ENCODE data around the gene MATN3. TPM values are rescaled to one million over a fixed set of nuclear protein-coding genes. Genes with fewer than 3 reads are reported as not detected.
"Not testable (repeated sequence)": the region's sequence is repeated elsewhere in the genome, so short reads cannot be mapped to it uniquely, and the experiment has no call there.

MATN3 gene, protein sequence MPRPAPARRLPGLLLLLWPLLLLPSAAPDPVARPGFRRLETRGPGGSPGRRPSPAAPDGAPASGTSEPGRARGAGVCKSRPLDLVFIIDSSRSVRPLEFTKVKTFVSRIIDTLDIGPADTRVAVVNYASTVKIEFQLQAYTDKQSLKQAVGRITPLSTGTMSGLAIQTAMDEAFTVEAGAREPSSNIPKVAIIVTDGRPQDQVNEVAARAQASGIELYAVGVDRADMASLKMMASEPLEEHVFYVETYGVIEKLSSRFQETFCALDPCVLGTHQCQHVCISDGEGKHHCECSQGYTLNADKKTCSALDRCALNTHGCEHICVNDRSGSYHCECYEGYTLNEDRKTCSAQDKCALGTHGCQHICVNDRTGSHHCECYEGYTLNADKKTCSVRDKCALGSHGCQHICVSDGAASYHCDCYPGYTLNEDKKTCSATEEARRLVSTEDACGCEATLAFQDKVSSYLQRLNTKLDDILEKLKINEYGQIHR
- total RNA-seq = 1.2 TPM
- long read RNA-seq, partial matches to known transcripts = 1 of 2 reads
- long read RNA-seq, other reads (novel, unspliced or antisense) = 0 of 2 reads

DNA sequence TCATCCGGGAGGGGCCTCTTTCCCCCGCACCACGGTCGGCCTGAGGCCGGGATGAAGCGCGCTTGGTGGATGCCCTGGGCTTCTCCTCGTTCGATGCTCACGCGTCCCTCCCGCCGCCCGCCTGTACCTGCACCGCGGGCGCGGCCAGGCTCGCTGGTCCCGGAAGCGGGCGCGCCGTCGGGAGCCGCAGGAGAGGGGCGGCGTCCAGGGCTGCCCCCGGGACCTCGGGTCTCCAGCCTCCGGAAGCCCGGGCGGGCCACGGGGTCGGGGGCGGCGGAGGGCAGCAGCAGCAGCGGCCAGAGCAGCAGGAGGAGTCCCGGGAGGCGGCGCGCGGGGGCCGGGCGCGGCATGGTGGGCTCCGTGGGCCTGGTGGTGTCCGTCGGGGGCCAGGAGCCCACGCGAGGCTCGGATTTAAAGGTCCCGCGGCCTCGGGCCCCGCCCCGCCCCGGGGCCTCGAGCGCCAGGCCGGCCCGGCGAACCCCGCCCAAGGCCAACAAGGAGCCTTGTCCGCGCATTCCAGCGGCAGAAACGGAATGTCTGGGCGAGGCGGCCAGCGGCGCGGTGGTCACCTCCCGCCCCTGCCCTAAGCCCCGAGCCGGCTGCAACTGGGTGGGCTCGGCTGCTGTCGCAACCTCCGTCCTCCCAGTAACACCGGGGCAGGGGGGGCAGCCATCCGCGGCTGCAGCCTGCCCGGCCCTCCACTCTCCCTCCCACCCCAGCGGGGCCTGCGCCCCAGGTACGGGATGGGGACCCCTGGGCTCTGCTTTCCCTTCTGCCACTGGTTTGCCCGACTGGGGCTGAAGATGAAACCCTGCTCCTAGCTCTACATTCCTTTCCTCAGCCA, at the start of gene MATN3:
MATN3 (minus strand) TSS at position 387 of the 844 bp plus-strand sequence; CDS start at position 350, 37 bp downstream.
- no peak for DNase-seq (ENCODE audit: low spot score)

DNA sequence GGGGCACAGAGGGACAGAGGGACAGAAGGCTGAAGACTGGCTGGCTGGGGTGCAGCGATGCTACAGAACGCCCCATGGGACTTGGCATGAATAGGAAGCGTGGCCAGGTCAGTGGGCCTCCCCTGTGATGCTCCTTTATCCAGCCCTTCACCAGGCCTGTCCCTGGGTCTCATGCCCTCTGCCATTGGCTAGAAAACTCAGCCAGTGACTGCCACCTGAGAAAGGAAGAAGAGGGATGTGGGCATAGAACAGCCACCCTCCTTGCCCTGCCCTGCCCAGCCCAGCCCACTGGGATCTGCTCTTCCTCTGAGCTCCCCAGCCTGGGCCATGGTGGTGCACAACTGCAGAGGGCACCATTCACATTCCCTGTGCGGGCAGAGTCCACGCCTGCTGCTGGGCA, 49.5 kb upstream of the MATN3 start:
- no peak for DNase-seq (ENCODE audit: low spot score)

DNA sequence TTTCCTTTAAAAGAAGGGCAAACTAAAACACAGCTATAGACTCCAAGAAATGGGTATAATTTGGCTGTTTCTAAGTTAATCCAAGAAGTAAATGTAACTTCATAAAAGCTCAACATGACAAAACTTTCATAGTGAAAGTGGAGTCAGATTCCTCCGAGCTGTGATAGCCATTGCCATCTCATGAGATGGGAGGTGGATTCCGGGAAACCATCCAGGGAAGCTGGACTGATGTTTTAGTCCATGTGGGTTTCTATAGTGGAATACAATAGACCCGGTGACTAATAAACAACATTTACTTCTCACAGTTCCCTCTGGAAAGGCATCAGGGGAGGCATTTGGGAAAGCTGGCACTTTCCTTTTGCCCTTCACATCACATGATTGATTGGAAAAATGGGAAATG, 49.0 kb upstream of the MATN3 start:
- DNase-seq (ENCODE audit: low spot score) = no peak

DNA sequence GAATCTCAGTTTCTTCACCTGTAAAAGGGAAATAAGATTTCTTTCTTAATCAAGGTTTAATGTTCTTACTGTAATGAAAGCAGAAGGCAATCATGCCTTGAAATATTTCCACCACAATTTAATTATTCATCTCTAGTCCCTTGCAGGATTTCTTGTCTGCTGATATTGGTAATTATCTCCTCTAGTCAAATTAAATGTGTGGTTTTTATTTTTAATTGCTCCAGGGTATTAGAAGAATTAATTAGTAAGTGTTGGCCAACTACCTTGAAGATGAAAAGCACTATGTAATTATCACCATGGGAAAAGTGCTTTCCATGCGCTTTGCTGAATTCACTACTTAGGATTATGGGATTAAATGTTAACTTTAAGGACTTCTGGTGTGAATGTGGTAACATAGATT, 47.6 kb upstream of the MATN3 start:
- no peak for DNase-seq (ENCODE audit: low spot score)

DNA sequence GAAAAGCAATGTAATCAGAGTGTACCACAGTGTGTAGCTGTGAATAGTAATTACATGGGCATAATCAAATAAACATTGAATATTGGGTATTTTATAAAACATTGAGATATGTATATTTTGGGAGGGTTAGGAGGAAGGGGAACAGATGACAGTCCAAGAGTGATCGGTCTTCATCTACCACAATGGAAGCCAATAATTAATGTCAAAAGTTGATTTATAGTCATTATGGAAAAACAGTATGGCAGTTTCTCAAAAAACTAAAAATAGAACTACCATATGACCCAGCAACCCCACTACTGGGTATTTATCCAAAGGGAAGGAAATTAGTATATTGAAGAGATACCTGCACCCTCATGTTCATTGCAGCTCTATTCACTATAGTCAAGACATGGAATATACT, 44.8 kb upstream of the MATN3 start:
- no peak for DNase-seq (ENCODE audit: low spot score)

DNA sequence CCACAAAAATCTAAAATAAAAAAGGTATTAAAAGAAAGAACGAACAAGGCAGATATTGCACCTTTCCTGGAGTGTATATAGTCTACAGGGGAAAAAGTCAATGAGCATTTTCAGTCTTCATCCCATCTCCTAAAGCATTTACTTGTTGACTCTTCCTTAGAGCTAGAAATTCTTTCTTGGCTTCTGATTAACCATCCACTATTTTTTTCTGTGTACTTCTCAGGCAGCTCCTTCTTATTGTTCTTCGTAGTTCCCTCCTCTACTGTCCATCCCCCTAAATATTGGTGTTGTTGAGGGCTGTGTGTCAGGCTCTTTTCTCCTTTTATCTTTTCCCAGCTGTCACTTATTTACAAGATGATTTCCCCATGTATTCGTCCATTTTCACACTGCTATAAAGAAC, 42.5 kb upstream of the MATN3 start:
- no peak for DNase-seq (ENCODE audit: low spot score)

DNA sequence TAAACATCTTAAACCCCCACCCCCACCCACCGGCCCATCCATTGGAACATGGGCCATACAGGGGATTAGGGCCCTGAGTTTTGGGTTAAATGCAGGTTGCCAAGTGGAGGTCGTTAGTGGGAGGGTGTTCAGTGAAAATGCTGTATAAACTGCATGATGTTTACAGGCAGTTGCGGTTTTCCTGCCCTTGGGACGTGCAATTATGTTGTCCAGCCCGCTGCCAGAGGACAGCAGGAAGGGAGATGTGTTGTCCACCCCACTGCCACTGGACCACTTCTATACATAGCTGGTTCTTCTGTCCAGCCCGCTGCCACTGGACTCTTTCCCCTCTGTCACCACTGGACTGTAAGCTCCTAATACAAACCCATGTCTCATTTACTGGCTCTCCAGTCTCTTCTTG, 41.7 kb upstream of the MATN3 start:
- DNase-seq (ENCODE audit: low spot score) = no peak

DNA sequence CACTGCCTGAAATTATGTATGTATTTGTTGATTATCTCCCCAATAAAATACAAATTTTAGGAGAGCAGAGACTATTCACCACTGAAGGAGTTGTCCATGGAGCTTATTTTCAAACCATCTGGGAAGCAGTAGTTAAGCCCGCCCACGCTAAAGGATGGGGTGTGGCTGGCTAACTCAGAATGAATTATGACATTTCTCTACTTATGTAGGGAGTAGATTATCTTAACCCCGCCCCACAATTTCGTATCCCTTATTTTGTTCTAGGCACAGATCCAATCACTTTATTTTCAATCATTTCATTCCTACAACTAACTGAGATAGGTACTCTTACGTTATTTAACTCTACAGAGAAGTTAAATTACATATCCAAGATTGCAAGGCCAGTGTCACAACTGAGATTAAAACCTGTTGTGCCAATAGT, 40.4 kb upstream of the MATN3 start:
- DNase-seq (ENCODE audit: low spot score) = no peak

DNA sequence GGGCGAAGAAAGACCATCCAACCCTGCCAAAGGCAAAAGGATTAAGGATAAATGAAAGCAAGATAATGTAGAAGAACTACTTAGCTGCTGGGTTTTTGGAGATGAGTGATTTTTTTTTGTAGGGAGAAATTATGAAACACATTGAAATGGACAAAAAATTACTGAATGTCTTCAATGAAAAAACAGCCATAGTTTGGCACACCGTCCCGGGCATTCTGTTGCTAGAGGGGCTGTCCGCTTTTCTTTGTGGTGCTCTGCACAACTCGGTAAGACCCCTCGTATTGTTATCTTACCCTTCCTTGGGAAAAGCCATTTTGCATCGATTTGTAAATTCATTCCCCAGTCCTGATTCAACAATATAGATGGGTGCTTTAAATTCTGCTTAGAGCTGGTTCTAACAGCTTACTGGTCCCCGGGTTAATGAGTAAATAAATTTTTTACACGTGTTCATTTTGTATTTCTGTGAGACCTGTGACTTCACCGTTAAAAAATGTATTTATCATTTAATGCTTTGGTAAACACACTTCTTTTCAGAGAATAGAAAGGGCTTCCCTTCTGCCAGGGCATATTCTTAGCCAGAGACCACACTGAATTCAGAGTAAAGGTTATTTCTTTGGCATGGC, 39.9 kb upstream of the MATN3 start:
- DNase-seq (ENCODE audit: low spot score) = no peak

DNA sequence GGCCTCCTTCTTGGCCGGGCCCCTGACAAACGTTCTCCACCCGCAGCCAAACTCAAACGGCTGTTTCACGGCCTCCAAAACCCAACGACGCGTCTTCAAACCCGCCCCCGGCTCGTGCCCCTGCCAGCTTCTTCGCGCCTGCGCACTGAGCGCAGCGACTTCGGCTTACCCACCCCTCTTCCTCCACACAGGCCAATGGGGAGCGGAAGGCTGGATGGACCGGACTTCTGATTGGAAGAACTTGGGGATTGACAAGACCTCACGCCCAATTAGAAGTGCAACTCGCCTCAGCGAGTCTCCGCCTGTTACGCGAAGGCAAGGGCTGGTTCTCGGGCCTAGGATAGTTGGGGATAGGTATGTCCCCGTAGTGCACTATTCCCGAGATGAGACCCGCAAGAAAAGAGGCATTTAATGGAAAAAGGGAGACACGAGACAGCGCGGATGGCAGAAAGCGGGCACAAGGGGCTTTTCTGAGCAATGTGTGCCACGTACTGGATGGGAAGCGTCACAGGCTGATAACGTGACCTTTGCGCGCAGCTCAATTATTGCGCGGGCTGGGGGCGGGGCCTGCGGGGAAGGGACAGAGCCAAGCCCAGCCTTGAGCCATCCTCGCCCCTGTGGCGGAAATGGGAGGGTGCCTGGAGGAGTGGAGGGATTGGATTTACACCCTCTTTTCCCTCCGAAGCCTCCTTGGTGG, 39.2 kb upstream of the MATN3 start, which contains the start of gene LAPTM4A:
LAPTM4A (minus strand) TSS at position 97 of the 697 bp plus-strand sequence. CDS start 108 bp downstream, outside the sequence.
- DNase-seq (ENCODE audit: low spot score) = peak; percentile 99

DNA sequence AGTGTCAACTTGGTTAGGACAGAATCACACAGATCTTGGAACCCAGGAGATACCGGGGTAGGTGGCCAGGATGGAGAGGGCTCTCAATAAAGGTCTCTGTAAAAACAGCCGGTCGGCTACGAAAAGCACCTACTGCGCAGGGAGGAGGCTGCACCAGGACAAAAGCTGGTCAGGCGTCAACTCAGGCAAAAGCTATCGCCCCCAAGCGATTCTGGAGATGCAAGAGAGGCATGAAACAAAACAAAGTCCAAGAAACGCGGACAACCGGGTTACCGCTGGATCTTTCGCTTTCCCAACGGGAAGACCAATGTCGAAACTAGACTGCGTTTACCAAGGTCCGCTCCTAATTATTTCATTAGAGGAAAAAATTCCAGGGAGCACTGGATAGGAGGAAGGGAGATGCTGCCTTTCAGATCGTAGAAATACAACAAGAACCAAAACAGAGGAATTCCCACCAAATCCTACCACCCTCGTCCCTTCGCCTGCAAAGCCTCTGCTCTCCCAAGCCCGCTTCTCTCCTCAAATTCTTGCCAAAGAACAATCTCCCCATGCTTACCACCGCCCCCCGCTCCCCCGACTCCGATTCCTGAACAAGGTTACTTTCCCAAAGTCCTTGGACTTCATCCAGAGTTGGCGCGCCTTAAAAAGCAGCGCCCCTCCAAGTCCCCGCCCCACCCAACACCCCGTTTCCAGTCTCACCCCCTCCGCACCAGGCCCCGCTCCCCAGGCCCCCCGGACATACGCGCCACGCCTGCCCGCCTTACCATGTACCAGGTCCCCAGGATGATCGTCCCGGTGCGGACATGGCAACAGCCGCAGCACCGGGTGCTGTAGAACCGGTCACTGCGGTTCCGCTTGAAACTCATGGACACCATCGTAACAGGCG, 38.4 kb upstream of the MATN3 start:
- no peak for DNase-seq (ENCODE audit: low spot score)

DNA sequence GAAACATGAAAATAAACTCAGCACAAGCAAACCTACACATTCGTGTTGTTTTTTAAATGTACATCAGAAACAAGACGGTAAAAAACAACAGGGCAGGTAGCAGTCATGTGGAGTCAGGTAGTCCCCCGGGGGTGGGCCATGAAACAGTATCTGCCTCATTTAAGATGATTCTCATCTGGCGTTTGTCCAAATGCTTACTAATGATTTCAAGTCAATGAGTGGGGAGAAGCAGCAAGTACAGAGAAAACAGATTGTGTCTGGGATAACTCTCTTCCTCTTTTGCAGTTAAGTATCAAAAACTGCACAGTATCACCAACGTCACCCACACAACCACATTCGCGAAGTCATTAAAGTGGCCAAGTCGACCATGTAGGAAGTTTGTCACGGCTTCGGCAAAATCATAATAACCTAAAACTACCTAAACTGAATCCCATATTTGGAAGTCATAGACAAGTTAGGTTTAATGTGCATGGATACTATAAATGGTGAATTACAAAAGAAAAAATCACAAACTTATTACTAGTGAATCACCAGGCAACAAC, 37.7 kb upstream of the MATN3 start:
- no peak for DNase-seq (ENCODE audit: low spot score)

DNA sequence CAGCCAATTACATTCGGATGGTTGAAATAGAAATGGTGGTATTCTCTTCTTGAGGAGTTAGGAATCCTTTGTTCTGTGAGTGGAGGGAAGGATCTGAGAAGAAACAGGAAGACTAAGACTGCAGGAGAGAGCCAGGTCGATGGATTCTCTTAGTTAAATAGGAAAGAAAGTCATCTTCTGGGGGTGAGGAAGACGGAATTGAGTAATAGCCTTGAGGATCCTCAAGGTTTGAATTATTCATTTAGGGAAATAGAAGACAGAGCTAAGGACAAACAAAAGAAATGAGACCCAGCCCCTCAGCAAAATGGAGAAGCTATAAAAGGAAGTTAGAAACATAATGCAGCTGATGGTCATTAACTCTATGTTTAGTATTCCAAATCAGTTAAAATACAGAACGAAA, 37.2 kb upstream of the MATN3 start:
- no peak for DNase-seq (ENCODE audit: low spot score)

DNA sequence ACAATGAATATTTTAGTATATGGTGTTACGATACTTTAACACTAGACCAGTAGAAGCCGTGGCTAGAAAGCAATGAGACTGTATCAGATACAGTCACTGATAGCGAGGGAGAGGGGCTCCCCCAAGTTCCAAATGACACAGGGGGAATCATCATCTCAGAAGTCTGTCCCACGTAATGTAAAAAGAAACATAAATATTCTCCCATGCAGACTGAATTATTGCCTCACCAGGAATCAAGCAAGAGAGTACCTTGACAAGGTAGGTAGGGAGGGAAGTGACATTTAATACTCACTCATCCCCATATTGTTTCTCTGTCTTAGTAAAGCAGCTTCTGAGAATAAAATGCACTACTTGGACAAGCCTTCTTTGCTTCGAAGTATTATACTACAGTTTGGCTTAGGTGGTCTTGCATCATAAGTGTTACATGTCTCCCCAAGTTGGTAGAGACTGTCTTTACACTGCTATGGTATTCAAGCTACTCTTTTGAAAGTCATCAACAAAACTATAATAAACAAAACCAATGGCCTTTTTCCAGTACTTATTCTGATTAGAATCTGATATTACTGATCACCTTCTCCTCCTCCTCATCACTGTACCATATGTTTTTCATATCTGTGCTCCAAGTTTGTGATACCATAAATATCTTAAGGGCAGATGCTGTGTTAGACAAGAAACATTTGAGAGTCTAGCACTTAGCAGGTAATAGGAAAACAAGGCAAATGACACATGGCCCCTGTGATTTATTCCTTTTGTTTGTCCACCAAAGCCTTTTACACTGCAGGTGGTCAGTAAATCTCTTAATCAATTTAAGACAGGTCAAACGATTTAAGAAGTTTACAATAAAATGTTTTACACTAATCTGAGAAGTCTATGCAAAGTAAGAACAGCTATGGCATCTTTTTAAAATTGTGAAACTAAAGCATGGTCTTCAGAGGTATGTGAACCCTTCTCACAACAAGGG, 36.3 kb upstream of the MATN3 start:
- DNase-seq (ENCODE audit: low spot score) = no peak

DNA sequence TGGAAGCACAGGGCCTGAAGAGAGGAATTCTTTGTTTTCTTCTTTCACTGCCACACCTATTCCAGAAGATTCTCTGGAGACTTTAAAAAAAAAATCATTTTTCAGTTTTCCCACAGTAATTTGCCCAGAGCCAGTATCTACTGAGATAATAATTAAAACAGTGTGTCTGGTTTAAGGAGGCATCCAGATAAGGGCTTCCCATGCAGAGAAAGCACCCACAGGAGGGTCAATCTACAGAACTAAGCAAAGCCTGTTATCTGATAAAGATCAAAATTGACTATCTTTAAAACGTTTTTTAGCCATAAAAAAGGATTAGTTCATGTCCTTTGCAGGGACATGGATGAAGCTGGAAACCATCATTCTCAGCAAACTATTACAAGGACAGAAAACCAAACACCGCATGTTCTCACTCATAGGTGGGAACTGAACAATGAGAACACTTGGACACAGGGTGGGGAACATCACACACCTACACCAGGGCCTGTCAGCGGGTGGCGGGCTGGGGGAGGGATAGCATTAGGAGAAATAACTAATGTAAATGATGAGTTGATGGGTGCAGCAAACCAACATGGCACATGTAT, 33.3 kb upstream of the MATN3 start:
- DNase-seq (ENCODE audit: low spot score) = not testable (repeated sequence)

DNA sequence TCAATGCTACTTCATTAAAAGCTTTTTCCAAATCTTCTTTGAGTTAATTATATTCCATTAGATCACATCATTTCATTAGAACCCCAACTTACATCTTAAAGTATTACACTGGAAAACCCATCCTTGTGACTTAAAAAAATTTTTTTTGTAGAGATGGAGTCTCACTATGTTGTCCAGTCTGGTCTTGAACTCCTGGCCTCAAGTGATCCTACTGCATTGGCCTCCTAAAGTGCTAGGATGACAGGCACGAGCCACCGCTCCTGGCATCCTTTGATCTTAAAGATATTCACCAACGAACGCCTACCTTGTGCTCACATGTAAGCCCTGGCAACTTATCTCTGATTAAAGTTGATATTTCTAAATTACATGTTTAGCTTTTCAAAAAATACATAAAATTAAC, 32.3 kb upstream of the MATN3 start:
- DNase-seq (ENCODE audit: low spot score) = no peak

DNA sequence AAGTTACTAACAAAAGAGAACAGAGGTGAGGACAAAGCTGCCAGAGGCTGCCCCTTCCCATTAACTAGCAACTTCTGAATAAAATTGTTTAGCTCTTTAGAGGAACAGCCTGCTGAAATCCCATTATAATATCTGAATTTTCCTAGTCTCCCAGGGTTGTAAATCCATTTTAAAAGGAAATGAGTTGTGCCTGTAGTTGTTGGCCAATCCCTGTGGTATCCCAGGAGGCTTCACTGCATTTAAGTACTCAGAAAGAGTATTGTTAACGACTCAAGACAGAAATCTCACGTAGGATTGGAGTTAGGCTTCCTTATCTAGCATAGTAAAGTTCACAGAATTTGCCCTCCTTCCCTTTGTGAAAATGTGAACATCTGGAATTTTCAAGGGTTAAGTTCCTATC, 30.1 kb upstream of the MATN3 start:
- DNase-seq (ENCODE audit: low spot score) = no peak
